Dendritic cell treated with granulocyte-macrophage colony-stimulating factor and Interleukin-4, amounts not matched to agents 40 ng/mL and 50 ng/mL, for 4 days (primary cell): Measurements from ENCODE around the gene CRELD2.
A peak's percentile ranks its signal among the peaks of the same experiment; 100 is the strongest.

Source experiments
- H3K27ac Mint-ChIP-seq: one replicate; pipeline ENCODE4 v1.8.0; 2022; ENCODE audit warnings: mild to moderate bottlenecking, mixed read lengths
- H3K27me3 Mint-ChIP-seq: one replicate; pipeline ENCODE4 v1.8.0; 2022; ENCODE audit warnings: mild to moderate bottlenecking, mixed read lengths
- H3K36me3 Mint-ChIP-seq: one replicate; pipeline ENCODE4 v1.8.0; 2022; ENCODE audit warnings: low read depth, mixed read lengths
- H3K4me1 Mint-ChIP-seq: one replicate; pipeline ENCODE4 v1.8.0; 2022; ENCODE audit warnings: low read depth, mixed read lengths
- H3K4me3 Mint-ChIP-seq: one replicate; pipeline ENCODE4 v1.8.0; 2022; ENCODE audit warnings: mild to moderate bottlenecking, moderate library complexity, mixed read lengths
- H3K9me3 Mint-ChIP-seq: one replicate; pipeline ENCODE4 v1.8.0; 2022; ENCODE audit warnings: mixed read lengths
- intact Hi-C: fragments of 100-400 bp; cut with micrococcal nuclease; formaldehyde crosslinking; loops from one replicate; pipeline ENCODE4 v1.15.0; 2022

CRELD2 gene

DNA sequence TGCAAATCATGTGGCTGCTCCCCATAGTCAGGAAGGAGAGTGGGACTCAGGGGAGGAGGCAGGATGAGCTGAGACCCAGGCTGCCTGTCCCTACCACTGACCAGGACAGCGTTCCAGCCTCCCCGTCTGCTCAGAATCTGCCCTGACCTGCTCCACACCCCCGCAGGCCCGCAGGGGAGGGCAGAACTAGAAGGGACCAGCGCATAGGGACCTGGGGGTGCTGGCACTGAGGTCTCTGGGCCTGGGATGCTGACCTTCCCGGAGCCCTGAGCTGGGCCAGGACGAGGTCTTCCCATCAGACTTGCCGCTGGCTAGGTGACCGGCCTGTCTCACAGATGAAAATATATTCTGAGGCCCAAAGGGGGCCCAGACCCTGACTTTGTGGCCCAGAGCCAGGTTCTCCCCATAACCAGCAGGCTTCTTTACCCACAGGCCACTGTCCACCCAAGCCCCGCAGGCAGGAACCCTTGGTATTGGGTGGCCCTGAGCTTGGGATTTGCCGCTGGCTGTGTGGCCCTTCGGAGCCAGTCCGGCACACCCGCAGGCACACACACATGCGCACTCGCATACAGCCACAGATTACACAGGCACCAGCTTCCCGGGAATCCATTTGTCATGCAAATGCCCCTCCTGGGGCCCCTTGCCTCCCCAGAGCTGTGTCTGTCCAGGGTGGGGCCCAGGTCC lies 28.3 kb downstream of the CRELD2 start:
- Mint-ChIP-seq H3K4me3 (no peak overlapping the region), H3K27me3 (peaks cover 1% of the 10 kb centered on the region), H3K9me3 (no peaks in the 10 kb centered on the region), H3K27ac (peak overlapping the region; percentile 6), H3K36me3 (no peaks in the 10 kb centered on the region), H3K4me1 (peaks cover 48% of the 10 kb centered on the region)
- intact Hi-C loops = no loop called here

DNA sequence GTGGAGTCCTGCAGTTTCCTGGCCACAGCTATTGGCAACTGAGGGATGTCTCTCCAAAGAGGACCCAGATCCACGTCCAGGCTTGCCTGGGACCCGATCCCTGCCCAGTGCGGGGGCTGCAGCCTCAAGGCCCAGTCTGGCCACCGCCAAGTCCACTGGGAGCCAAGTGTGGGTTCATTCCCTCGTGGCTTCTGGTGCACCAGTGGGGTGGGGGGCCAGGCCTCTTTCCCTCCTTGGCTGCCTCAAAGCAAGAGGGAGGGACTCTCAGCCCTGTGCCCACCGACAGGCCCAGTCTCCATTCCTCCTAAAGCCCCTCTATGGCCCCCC lies 28.8 kb downstream of the CRELD2 start:
- peaks cover 1% of the 10 kb centered on the region for H3K27me3 Mint-ChIP-seq
- peak overlapping the region; percentile 74 for H3K27ac Mint-ChIP-seq
- H3K4me1 Mint-ChIP-seq = peaks cover 53% of the 10 kb centered on the region
- H3K4me3 Mint-ChIP-seq = no peak overlapping the region
- no peaks in the 10 kb centered on the region for H3K9me3 Mint-ChIP-seq
- H3K36me3 Mint-ChIP-seq = no peaks in the 10 kb centered on the region
- intact Hi-C loops = no loop called here

DNA sequence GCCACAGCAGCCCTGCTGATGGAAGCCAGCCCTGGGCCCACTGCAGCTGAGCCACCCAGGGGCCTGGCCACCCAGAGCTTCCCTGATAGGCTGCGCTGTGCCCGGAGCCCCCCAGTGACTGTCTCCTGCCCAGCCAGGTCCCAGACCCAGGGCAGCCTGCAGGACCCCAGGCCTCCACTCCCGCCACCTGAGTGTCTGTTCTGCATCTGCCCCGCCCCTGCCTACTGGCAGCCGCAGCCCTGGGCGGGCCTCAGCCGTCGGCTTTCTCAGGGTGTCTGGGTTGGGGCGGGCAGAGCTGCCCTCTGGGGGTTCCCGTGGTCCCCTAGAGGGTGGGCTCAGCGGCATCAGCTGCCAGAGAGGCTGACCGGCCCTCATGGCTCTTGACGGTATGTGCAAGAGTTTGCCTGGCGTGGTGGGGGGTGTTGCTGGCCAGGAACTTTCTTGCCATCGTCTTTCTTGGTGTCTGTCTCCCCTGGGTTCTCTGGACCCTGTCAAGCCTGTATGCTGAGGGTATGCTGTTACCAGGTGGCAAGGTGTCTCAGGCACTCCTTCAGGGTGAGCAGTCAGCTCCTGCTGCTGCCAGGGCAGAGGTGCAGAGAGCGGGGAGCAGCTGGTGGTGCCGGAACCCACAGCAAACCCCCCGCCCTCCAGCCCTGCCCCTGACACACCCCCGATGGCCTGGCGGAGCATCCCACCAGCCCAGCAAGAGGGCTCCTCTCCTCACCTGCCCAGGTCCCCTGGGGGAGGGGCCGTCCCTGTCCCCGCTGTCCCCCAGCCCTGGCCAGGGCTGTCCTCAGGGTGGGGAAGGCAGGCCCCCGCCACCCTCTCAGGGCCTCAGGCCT lies 29.9 kb downstream of the CRELD2 start:
- Mint-ChIP-seq H3K27ac (peak overlapping the region; percentile 74), H3K4me3 (no peak overlapping the region), H3K4me1 (peaks cover 64% of the 10 kb centered on the region), H3K9me3 (no peaks in the 10 kb centered on the region), H3K36me3 (no peaks in the 10 kb centered on the region), H3K27me3 (peaks cover 1% of the 10 kb centered on the region)
- intact Hi-C loops = no loop called here

DNA sequence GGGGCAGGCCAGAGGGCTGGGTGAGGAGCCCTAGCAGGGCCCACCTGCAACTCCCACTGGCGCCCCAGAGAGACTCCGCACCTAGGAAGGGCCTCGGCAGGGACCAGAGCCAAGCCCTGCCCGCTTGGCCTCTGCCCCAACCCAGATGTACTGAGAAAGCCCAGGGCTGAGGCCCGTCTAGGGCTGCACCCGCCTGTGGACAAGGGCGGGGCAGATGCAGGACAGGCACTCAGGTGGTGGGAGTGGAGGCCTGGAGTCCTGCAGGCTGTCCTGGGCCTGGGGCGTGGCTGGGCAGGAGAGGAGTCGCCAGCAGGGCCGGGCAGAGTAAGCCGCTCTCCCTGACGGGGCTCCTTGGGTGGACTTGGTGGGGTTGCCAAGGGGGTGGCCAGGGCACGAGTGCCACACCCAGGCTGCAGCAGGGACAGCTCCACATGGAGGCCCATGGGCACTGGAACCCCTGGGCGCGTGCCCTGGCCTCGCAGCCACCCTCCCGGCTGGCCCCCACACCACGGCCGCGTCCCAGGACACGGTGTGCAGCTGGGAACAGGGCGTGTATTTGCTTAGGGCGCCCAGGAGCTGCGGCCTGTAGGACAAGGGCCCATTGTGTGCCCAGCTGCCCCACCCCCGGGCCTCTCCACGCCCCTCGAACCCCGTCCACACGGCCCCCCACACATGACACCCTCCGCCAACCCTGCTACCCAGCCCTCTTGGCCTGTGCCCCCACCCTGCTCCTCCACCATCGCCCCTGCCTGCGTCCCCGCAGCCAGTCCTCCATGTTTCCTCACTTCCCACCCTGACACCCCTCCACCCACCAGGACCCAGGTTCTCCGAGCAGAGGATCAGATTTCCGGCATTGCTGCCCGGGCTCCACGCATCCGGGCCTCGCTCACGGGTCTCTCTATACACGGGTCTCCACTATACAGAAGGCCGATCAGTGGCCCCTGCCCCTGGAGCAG lies 30.8 kb downstream of the CRELD2 start:
- H3K4me1 Mint-ChIP-seq = peaks cover 73% of the 10 kb centered on the region
- intact Hi-C loops = no loop called here
- H3K36me3 Mint-ChIP-seq = no peaks in the 10 kb centered on the region
- H3K27ac Mint-ChIP-seq = peak overlapping the region; percentile 74
- H3K9me3 Mint-ChIP-seq = no peaks in the 10 kb centered on the region
- H3K4me3 Mint-ChIP-seq = no peak overlapping the region
- H3K27me3 Mint-ChIP-seq = peaks cover 1% of the 10 kb centered on the region

DNA sequence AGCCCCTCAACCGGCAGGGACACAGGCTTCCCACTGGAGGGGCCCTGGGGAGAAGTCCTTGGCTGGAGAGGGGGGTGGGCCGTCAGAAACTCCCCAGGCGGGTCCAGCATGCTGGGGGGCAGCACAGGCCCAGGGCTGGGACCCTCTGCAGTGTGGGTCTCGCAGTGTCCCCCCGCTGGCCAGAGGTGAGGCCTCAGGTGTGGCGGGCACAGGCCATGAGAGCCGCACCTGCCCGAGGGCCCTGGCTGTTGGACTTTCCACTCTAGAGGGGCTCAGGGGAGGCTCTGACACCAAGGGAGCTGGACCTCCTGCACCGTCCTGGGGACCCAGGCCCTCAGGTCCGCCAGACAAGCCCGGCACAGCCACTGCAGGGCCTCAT lies 31.5 kb downstream of the CRELD2 start:
- Mint-ChIP-seq H3K4me1 (peaks cover 79% of the 10 kb centered on the region), H3K27me3 (peaks cover 1% of the 10 kb centered on the region), H3K27ac (peak overlapping the region; percentile 74), H3K4me3 (no peak overlapping the region), H3K36me3 (no peaks in the 10 kb centered on the region), H3K9me3 (no peaks in the 10 kb centered on the region)
- intact Hi-C loops = no loop called here

DNA sequence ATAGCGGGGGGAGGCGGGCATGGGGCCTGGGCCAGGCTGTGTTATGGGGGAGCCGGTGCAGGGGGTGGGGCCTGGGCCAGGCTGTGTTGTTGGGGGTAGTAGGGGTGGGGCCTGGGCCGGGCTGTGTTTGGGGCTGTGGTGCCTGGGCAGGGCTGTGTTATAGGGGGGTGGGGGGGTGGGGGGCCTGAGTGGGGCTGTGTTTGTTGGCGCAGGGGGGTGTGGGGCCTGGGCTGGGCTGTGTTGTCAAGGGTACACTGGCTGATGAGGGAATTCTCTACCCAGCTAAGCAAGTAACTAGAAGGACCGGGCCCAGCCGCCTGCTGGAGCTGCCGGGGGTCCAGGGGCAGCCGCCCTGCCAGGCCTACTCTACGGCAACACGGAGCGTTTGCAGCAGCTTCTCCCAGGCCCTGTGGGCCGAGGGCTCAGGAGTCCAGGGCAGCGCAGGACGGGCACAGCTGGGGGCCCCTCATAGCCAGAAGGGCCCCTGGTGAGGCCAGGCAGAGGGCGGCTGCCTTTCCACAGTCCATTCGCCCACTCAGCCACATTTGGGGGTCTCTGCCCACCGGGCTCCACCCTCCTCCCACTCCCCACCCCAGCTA lies 32.1 kb downstream of the CRELD2 start:
- Mint-ChIP-seq H3K27me3 (peaks cover 1% of the 10 kb centered on the region), H3K9me3 (no peaks in the 10 kb centered on the region), H3K27ac (peak overlapping the region; percentile 86), H3K4me1 (peaks cover 80% of the 10 kb centered on the region), H3K36me3 (no peaks in the 10 kb centered on the region), H3K4me3 (no peak overlapping the region)
- intact Hi-C loops = no loop called here

DNA sequence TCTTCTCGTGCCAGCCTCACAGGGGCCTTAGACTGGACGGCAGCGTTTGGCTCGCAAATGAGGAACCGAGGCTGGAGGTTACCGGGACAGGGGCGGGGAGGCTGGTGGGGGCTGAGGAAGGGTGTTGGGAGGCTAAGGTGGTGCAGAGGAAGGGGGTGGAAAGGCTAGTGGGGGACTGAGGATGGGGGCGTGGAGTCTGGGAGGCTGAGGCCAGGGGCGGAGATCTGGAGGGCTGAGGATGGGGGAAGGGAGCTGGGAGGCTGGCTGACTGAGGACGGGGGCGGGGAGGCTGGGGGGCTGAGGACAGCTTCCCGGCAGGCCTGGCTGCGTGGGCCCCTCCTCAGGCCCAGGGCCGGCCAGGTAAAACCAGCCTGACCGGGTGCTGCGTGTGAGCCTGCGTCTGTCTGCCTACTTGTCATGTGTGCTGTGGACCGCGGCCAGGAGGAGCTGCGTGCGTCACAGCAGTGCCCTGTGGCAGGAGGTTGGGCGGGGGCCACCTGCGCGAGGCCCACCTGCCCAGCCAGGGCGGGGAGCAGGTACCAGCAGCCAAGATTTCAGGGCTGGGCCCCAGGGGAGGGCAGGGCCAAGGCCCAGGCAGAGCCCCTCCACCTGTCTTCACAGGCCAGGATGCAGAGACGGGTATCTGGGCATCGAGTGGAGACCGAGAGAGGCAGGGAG lies 32.7 kb downstream of the CRELD2 start:
- intact Hi-C loops = no loop called here
- Mint-ChIP-seq H3K27me3 (peaks cover 1% of the 10 kb centered on the region), H3K9me3 (no peaks in the 10 kb centered on the region), H3K4me1 (peaks cover 80% of the 10 kb centered on the region), H3K27ac (peak overlapping the region; percentile 86), H3K4me3 (peak overlapping the region; percentile 30), H3K36me3 (no peaks in the 10 kb centered on the region)

DNA sequence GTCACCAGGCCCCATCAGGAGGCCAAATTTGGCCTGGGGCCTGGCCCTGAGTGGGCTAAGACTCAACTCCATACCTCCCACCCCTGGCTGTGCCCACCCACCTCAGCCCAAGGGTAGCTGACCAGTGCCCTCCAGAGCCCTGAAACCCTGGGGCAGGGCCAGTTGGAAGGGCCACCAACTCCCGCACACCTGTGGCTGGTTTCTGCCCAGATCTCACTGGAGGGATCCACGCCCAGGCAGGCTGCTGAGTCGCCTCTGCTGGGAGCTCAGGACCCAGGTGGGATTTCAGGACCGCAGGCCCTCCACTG lies 33.2 kb downstream of the CRELD2 start:
- Mint-ChIP-seq H3K27me3 (peaks cover 1% of the 10 kb centered on the region), H3K36me3 (no peaks in the 10 kb centered on the region), H3K9me3 (no peaks in the 10 kb centered on the region), H3K27ac (peak overlapping the region; percentile 86), H3K4me1 (peaks cover 80% of the 10 kb centered on the region), H3K4me3 (no peak overlapping the region)
- intact Hi-C loops = no loop called here

DNA sequence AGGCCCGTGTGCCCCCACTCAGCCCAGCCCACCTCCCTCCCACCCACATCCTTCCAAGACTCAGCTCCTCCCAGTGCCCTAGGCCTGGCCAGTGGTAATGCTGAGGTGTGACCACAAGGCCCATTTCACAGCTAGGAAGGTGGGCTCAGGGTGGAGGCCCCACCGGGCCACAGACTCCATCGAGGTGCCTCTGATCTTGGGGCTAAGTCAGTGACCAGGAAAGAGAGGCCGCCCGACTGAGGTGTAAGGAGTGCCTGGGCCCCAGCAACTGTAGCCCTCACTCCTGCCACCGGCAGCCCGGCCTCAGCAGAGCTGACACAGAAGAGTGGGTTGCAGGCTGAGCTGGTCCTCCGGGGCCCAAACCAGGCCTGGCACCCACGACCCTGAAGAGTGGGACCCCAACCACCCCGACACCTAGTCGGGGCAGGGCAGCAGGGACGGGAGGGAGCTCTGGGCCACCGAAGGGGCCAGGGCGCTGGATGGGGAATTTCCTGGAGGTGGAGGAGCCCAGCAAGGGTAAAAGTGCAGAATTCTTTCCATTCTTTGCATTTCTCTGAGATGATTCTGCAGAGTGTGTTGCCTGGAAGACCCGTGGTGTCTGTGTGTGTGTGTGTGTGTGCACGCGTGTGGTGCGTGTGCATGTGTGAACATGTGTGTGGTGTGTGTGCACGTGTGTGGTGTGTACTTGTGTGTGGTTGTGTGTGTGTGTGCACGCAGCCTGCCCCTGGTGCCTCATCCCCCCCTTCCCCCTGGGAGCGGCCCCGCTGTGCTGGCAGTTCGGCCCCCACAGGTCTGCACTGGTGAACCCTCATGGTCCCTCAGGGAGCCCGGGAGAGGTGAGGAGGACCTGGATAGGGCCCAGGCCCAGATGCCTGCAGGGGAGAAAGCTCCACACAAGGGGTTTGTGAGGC lies 33.8 kb downstream of the CRELD2 start:
- H3K4me3 Mint-ChIP-seq = no peak overlapping the region
- no peaks in the 10 kb centered on the region for H3K9me3 Mint-ChIP-seq
- no peaks in the 10 kb centered on the region for H3K36me3 Mint-ChIP-seq
- intact Hi-C loops = no loop called here
- peaks cover 1% of the 10 kb centered on the region for H3K27me3 Mint-ChIP-seq
- H3K27ac Mint-ChIP-seq = peak overlapping the region; percentile 86
- H3K4me1 Mint-ChIP-seq = peaks cover 81% of the 10 kb centered on the region

DNA sequence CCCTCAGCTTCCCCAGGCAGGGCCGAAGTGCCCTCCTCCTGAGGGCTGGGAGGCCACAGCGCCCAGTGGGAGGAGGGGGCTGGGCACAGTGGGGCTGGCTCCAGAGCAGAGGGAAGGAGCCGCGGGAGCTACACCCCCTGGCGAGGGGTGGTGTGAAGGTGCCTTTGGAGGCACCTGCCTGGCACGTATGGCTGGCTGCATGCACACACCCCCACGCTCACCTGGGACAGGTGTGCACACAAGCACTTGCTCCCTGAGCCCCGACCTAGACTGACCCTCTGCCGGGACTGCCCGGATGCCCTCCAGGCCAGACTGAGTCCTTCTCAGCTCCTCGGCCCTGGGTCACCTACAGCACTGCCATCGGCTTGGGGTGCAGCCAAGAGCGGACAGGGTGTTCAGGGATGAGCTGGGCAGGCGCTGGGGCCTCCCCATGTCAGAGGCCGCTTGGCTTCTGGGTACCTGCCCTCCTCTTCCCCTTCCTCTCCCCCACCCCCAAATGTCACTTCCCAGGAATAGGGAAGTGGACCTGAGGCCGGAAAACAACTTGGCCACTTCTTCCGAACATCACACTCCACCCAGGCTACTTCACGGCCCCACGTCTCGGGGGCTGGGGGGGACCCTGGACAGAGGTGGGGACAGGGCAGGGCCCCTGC lies 34.7 kb downstream of the CRELD2 start:
- H3K27me3 Mint-ChIP-seq = peaks cover 1% of the 10 kb centered on the region
- no peaks in the 10 kb centered on the region for H3K9me3 Mint-ChIP-seq
- peaks cover 89% of the 10 kb centered on the region for H3K4me1 Mint-ChIP-seq
- intact Hi-C loops = no loop called here
- H3K4me3 Mint-ChIP-seq = peak overlapping the region; percentile 53
- H3K27ac Mint-ChIP-seq = peak overlapping the region; percentile 86
- no peaks in the 10 kb centered on the region for H3K36me3 Mint-ChIP-seq

DNA sequence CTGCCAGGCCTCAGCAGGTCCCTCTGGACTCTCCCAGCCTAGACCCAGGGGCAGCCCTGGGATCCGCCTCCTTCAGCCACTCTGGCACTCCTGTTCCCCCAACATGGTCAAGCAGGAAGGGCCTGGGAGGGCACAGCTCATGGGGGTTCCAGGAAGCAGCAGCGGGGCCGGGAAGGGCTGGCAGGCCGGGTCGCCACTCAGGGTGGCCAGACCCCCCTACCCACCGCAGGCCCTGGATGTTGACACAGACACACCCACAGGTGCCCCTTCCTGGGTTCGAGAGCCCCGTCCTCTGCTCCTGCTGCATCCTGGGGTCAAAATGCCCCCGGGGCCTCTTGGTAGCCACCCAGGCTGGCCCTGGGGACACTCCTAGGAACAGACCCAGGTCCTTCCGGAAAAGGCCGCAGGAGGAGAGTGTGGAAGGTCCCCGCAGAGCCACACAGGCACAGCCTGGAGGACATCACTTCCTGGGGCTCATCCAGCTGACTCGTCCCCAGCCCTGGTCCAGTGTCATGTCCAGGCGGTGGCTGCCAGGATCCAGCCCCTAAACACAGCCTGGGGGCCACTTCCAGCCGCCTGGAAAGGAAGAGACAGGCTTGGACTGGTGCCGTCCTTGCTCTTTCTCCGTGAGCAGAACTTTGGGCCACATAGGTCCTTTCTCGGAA lies 35.4 kb downstream of the CRELD2 start:
- peak overlapping the region; percentile 86 for H3K27ac Mint-ChIP-seq
- no peaks in the 10 kb centered on the region for H3K36me3 Mint-ChIP-seq
- no peaks in the 10 kb centered on the region for H3K9me3 Mint-ChIP-seq
- H3K27me3 Mint-ChIP-seq = peaks cover 1% of the 10 kb centered on the region
- peak overlapping the region; percentile 53 for H3K4me3 Mint-ChIP-seq
- intact Hi-C loops = no loop called here
- H3K4me1 Mint-ChIP-seq = peaks cover 95% of the 10 kb centered on the region

DNA sequence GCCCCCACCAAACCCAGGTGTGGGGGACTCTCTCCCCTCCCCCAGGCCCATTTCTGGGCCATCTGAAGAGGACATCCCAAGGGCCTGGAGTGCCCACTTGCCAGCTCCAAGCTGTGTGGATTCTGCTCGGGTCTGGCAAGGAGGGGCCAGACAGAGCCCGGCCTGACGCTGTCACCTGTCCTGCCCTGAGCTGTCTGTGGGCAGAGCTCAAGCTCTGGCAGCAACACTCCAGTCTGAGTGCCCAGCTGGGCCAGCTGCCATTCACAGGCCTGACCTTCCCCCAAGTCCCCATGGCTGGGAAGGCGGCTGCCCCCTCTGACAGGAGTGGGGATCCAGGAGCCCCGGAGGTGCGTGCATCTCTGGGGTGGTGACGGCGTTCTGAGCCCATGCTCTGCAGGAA lies 35.9 kb downstream of the CRELD2 start:
- Mint-ChIP-seq H3K36me3 (no peaks in the 10 kb centered on the region), H3K27me3 (peaks cover 1% of the 10 kb centered on the region), H3K4me3 (no peak overlapping the region), H3K9me3 (no peaks in the 10 kb centered on the region), H3K4me1 (peaks cover 96% of the 10 kb centered on the region), H3K27ac (peak overlapping the region; percentile 86)
- intact Hi-C loops = no loop called here
